ENCODE results near the gene IL23A. TPM values are rescaled to one million over a fixed set of nuclear protein-coding genes. Genes with fewer than 3 reads are reported as not detected.

The IL23A gene
- total RNA-seq, 1 experiment from 2014 or later: not detected

DNA sequence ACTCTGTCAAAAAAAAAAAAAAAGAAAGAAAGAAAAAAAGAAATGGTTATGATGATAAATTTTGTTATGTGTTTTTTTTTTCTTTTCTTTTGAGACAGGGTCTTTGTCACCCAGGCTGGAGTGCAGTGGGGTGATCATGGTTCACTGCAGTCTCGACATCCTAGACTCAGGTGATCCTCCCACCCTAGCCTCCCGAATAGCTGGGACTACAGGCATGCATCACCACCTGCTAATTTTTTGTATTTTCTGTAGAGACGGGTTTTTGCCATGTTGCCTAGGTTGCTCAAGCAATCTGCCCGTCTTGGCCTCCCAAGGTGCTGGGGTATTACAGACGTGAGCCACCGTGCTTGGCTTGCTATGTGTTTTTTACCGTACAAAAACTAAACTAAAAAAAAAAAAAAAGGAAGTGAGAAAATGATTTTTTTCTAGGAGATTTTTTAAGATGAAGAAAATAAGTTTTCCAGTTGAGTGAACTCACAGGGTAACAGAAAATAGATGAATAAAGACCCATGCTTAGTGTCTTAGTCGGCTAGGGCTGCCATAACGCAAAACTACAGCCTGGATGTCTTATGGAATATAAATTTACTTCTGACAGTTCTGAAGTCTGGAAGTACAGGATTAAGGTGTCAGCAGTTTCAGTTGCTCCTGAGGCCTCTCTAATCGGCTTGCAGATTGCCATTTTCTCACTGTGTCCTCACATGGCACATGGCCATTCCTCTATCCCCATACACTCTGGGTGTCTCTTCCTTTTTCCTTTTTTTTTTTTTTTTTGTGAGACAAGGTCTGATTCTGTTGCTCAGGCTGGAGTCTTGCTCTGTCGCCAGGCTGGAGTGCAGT is 37.1 kb downstream of the IL23A start:
- Histone ChIP-seq H3K36me3 (no peaks in the 10 kb centered on the region), H3K4me3 (no peak overlapping the region), H3K9me3 (0 out of 2 replicates have a peak, but pooled peaks cover 3% of the 10 kb centered on the region), H3K27me3 (no peaks in the 10 kb centered on the region)
- no peak for DNase-seq

DNA sequence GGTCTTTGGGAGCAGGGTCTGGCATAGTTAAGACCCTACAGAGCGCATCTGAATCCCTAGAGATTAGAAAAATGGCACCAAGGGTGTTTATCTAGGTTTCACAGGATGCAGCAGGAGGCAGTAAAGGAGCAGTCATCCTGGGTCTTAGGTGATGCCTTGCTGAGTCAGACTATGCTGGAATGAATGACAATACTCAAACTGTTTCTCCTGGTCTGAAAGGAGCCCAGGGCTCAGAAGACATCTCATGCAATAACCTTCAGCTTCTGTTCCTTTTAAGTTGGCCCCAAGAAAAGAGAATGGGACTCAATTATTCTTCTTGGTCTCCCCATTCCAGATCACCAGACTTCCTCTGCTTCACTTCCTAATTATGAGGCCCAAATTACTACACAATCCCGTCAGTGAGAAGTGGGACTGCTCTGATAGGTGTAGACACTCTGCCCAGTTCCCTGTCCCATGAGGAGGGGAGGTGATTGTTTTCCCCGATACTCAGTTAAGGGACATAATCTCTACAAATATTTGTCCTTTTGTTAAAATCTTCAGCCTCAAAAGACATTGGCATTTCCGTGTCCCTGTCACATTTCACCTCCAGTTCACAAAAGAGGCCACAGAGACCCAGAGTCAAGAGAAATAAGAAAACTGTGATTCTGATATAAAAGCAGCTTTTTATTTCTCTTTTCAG is 38.8 kb downstream of the IL23A start:
- H3K36me3 ChIP-seq: no peaks in the 10 kb centered on the region
- DNase-seq: no peak
- H3K27me3 ChIP-seq: no peaks in the 10 kb centered on the region
- 0 out of 2 replicates have a peak, but pooled peaks cover 3% of the 10 kb centered on the region for H3K9me3 ChIP-seq
- H3K4me3 ChIP-seq: no peak overlapping the region

DNA sequence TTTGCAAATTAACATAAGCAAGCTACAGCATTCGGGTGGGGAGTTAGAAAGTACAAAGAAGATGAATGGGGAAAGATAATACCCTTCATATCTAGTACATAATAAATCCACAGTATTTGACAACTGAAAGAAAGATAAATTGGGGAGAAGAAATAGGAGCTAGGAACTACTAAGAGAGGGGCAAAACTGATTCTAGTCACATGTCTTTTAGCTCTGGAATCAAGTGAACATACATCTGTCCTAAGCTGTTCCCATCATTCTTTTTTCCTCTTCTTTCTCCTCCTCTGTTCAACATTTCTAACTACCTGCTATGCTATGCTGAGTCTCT is 39.3 kb downstream of the IL23A start:
- Histone ChIP-seq H3K36me3 (no peaks in the 10 kb centered on the region), H3K9me3 (0 out of 2 replicates have a peak, but pooled peaks cover 3% of the 10 kb centered on the region), H3K4me3 (no peak overlapping the region), H3K27me3 (no peaks in the 10 kb centered on the region)
- no peak for DNase-seq

DNA sequence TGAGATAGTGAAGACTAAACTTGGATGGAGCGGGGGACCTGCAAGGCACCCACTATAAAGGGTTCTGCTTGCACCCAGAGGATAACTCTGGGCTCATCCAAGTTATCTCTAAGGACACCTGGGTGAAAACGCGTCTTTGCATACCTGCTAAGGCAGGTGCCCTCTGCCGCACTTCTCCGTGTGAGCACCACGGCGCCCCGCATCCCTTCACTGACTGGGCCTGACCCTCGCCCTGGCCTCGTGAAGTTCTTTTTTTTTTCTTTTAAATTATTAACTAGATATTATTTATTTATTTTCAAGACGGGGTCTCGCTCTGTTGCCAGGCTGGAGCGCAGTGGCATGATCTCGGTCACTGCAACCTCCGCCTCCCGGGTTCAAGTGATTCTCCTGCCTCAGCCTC is 43.9 kb downstream of the IL23A start:
- no peak overlapping the region for H3K4me3 ChIP-seq
- no peaks in the 10 kb centered on the region for H3K36me3 ChIP-seq
- no peak for DNase-seq
- no peaks in the 10 kb centered on the region for H3K27me3 ChIP-seq
- no peaks in the 10 kb centered on the region for H3K9me3 ChIP-seq

DNA sequence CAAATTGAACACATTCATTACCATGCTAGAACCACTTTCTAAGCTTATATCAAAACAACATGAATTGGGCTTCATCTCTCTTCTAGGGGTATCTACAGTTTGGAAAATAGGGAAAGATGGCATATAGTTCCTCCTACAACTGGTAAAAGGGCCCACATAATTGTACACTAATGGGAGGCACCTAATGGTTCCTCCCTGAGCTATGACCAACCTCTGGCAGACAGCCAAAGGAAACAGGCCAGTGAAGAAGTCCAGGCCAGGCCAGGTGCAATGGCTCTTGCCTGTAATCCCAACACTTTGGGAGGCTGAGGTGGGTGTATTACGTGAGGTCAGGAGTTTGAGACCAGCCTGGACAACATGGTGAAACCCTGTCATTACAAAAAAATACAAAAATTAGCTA is 47.2 kb downstream of the IL23A start:
- no peaks in the 10 kb centered on the region for H3K9me3 ChIP-seq
- no peak for DNase-seq
- H3K36me3 ChIP-seq: no peaks in the 10 kb centered on the region
- no peaks in the 10 kb centered on the region for H3K27me3 ChIP-seq
- H3K4me3 ChIP-seq: no peak overlapping the region

DNA sequence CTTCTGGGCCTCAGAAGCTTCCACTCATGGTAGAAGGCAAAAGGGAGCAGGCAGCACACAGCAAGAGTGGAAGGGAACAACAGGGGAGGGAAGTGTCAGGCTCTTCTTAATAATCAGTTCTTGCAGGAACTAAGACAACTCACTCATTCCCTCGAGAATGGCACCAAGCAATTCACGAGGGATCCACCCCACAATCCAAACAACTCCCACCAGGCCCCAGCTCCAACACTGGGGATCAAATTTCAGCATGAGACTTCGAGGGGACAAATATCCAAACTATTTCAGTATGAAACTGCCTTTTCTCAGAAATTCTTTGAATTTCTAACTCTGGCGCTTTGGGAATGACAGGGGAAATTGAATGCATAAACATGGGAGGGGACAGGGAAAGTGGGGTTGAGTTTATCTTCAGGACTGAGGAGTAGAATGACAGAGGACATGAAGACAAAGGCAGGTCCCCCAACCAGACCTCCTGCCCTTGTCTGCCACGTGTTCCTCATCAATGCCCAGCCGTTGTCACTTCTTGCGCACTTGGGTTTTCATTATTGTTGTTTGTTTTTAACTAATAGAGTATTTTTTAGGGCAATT is 48.6 kb downstream of the IL23A start:
- no peaks in the 10 kb centered on the region for H3K36me3 ChIP-seq
- H3K4me3 ChIP-seq: no peak overlapping the region
- H3K9me3 ChIP-seq: no peaks in the 10 kb centered on the region
- no peaks in the 10 kb centered on the region for H3K27me3 ChIP-seq
- DNase-seq: no peak

DNA sequence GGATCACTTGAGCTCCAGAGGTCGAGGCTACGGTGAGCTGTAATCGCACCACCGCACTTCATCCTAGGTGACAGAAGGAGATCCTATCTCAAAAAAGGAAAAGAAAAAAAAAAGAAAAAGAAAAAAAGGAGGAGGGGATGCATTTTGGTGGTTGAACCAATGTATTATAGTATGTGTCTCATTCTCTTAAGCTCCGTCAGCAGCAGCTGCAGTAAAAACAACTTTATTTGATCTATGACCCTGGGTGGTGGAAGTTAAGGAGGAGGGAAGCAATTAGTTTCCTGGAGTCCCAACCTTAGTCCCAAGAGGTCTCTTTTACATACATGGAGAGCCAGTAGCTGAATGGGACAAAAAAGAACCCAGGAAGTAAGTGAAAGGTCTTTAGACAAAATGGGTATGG is 50.7 kb downstream of the IL23A start:
- Histone ChIP-seq H3K27me3 (no peaks in the 10 kb centered on the region), H3K36me3 (no peaks in the 10 kb centered on the region), H3K4me3 (no peak overlapping the region), H3K9me3 (peaks cover 6% of the 10 kb centered on the region; the same call in 1 of the 2 replicates)
- DNase-seq: no peak

Other genes with a start within 250 kb of the IL23A start
- gene PA2G4, start 234.3 kb upstream of the IL23A start, total RNA-seq (2014; rRNA removed; shearing (Covaris generic); ENCODE audit: low replicate concordance): 329 and 467 TPM in 2 replicates
- 1,876 and 4,191 TPM in 2 replicates for gene RPL41, start 222.3 kb upstream of the IL23A start, total RNA-seq (2014; rRNA removed; shearing (Covaris generic); ENCODE audit: low replicate concordance)
- gene ZC3H10, start 220.6 kb upstream of the IL23A start, total RNA-seq (2014; rRNA removed; shearing (Covaris generic); ENCODE audit: low replicate concordance): 3.5 and 5.3 TPM in 2 replicates
- 84.9 and 145 TPM in 2 replicates for gene ESYT1, start 210.6 kb upstream of the IL23A start, total RNA-seq (2014; rRNA removed; shearing (Covaris generic); ENCODE audit: low replicate concordance)
- gene MYL6B, start 186.3 kb upstream of the IL23A start, total RNA-seq (2014; rRNA removed; shearing (Covaris generic); ENCODE audit: low replicate concordance): 65.7 and 123 TPM in 2 replicates
- 1,658 and 1,845 TPM in 2 replicates for gene MYL6, start 180.5 kb upstream of the IL23A start, total RNA-seq (2014; rRNA removed; shearing (Covaris generic); ENCODE audit: low replicate concordance)
- gene SMARCC2, start 149.4 kb upstream of the IL23A start, total RNA-seq (2014; rRNA removed; shearing (Covaris generic); ENCODE audit: low replicate concordance): 10.6 and 14.8 TPM in 2 replicates
- 51.6 and 107 TPM in 2 replicates for gene RNF41, start 117.0 kb upstream of the IL23A start, total RNA-seq (2014; rRNA removed; shearing (Covaris generic); ENCODE audit: low replicate concordance)
- gene NABP2, start 114.5 kb upstream of the IL23A start, total RNA-seq (2014; rRNA removed; shearing (Covaris generic); ENCODE audit: low replicate concordance): 61.0 and 115 TPM in 2 replicates
- not detected in 2 replicates for gene SLC39A5, start 108.8 kb upstream of the IL23A start, total RNA-seq (2014; rRNA removed; shearing (Covaris generic); ENCODE audit: low replicate concordance)
- 6.0 and 18.9 TPM in 2 replicates for gene ANKRD52, start 80.5 kb upstream of the IL23A start, total RNA-seq (2014; rRNA removed; shearing (Covaris generic); ENCODE audit: low replicate concordance)
- gene COQ10A, start 71.9 kb upstream of the IL23A start, total RNA-seq (2014; rRNA removed; shearing (Covaris generic); ENCODE audit: low replicate concordance): 6.9 and 7.7 TPM in 2 replicates
- gene CS, start 38.6 kb upstream of the IL23A start, total RNA-seq (2014; rRNA removed; shearing (Covaris generic); ENCODE audit: low replicate concordance): 73.4 and 88.0 TPM in 2 replicates
- gene CNPY2, start 22.9 kb upstream of the IL23A start, total RNA-seq (2014; rRNA removed; shearing (Covaris generic); ENCODE audit: low replicate concordance): 126 and 157 TPM in 2 replicates
- 9.3 and 11.9 TPM in 2 replicates for gene PAN2, start 4.9 kb upstream of the IL23A start, total RNA-seq (2014; rRNA removed; shearing (Covaris generic); ENCODE audit: low replicate concordance)
- gene STAT2, start 21.2 kb downstream of the IL23A start, total RNA-seq (2014; rRNA removed; shearing (Covaris generic); ENCODE audit: low replicate concordance): 15.3 and 18.1 TPM in 2 replicates
- gene APOF, start 24.0 kb downstream of the IL23A start, total RNA-seq (2014; rRNA removed; shearing (Covaris generic); ENCODE audit: low replicate concordance): not detected in 2 replicates
- gene TIMELESS, start 110.5 kb downstream of the IL23A start, total RNA-seq (2014; rRNA removed; shearing (Covaris generic); ENCODE audit: low replicate concordance): 22.6 and 24.4 TPM in 2 replicates
- not detected in 2 replicates for gene MIP, start 115.8 kb downstream of the IL23A start, total RNA-seq (2014; rRNA removed; shearing (Covaris generic); ENCODE audit: low replicate concordance)
- 0.35 and 0.69 TPM in 2 replicates for gene SPRYD4, start 129.7 kb downstream of the IL23A start, total RNA-seq (2014; rRNA removed; shearing (Covaris generic); ENCODE audit: low replicate concordance)
- gene GLS2, start 149.3 kb downstream of the IL23A start, total RNA-seq (2014; rRNA removed; shearing (Covaris generic); ENCODE audit: low replicate concordance): 1.5 TPM in 1 of 2 replicates, not detected in the other
- 3.8 and 4.4 TPM in 2 replicates for gene RBMS2, start 182.9 kb downstream of the IL23A start, total RNA-seq (2014; rRNA removed; shearing (Covaris generic); ENCODE audit: low replicate concordance)

Measured in MG63 (cell line).